OCI-LY1 (cell line): ENCODE measurements around the gene RERE.

ENCODE experiments used
- CTCF ChIP-seq: fragments of 200-600 bp; sonication (generic), shearing (Covaris generic); IDR thresholded peaks from 2 replicates; pipeline ENCODE4 v1.5.1; 2017; ENCODE audit warnings: mild to moderate bottlenecking, antibody characterized with exemption, low read length, moderate library complexity, mixed read lengths
- EZH2 ChIP-seq: fragments of 200-600 bp; sonication (generic), shearing (Covaris generic); IDR thresholded peaks from 2 replicates; pipeline ENCODE4 v1.8.0; 2017; ENCODE audit warnings: borderline replicate concordance, mixed run types, mild to moderate bottlenecking, antibody characterized with exemption, low read length, moderate library complexity, mixed read lengths

DNA sequence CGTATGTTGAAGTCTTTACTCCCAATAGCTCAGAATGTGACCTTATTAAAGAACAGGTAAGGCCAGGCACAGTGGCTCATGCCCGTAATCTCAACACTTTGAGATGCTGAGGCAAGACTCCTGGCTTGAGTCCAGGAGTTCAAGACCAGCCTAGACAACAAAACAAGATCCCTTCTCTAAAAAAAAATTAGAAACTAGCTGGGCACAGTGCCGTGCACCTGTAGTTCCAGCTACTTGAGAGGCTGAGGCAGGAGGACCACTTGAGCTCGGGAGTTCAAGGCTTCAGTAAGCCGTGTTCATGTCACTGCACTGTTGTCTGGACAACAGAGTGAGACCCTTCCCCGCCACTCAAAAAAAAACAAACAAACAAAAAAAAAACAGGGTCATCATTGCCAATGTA is 171.3 kb downstream of the RERE start:
- TF ChIP-seq CTCF (no peak), EZH2 (no peak)
